GM18505 (cell line): Measurements from ENCODE around the gene DHX32.

Experiments used
- ATAC-seq: cut with Tn5 transposase; IDR thresholded peaks from one replicate; pipeline ENCODE4 v1.9.1; 2021; ENCODE audit not compliant: unreplicated experiment
- POLR2A ChIP-seq: IDR thresholded peaks from 4 replicates; pipeline ENCODE4 v1.6.1; 2011; ENCODE audit warnings: borderline replicate concordance; ENCODE audit not compliant: insufficient read depth, insufficient read length; ENCODE audit errors: extremely low read depth

Gene DHX32

DNA sequence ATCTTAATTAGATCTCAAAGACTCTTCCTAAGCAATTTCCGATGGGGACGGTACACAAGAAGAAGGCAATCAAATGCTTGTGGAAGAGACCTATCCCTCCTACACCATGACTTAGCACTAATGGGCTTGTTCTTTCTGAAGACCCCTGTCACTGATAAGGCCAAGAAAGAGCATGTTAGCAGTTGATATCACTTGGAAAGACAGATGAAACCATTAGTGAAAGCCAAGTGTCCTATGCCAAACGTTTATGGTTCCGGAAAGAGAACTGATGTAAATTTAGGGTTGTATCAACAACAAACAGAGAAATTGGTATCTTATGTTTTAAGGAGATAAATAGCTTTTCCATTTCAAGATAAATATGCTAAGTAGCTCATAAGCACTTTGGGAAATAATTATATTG is 64.5 kb downstream of the DHX32 start:
- no peak for ATAC-seq
- TF ChIP-seq POLR2A = no peak

GRCh38 chr10:125815764-125816163 is 65.3 kb downstream of the DHX32 start:
- no peak for ATAC-seq
- no peak for TF ChIP-seq POLR2A

- TF ChIP-seq POLR2A = no peak
- no peak for ATAC-seq
Measured at GRCh38 chr10:125812128-125812750, 68.9 kb downstream of the DHX32 start.

- TF ChIP-seq POLR2A = no peak
- no peak for ATAC-seq
Measured at GRCh38 chr10:125811251-125811650, 69.8 kb downstream of the DHX32 start.

- ATAC-seq = no peak
- no peak for TF ChIP-seq POLR2A
Measured at GRCh38 chr10:125808047-125808446, 73.0 kb downstream of the DHX32 start.

DNA sequence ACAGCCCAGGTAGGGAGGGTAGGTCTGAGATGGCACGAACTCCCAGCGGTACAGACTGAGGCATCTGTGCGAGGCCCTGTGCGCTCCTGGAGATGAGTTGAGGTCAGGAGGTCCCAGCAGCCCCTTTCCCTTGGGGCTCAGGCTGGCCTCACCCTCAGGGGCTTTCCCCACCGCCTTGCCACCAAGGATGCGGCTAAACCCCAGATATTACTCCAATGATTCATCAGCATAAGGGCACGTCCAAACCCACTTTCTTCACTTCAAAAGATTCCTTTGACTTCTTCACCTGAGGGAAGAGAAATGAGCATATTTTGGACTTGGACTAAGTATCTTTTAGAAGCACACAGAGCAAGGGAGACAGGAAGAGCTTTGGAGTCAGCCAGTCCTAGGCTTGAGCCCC is 78.4 kb downstream of the DHX32 start:
- no peak for TF ChIP-seq POLR2A
- ATAC-seq = no peak

- no peak for ATAC-seq
- TF ChIP-seq POLR2A = no peak
Measured at GRCh38 chr10:125802131-125802530, 79.0 kb downstream of the DHX32 start.

GRCh38 chr10:125801574-125801973 is 79.5 kb downstream of the DHX32 start:
- ATAC-seq = no peak

GRCh38 chr10:125799451-125800182 is 81.5 kb downstream of the DHX32 start:
- no peak for TF ChIP-seq POLR2A
- no peak for ATAC-seq

More at GRCh38 chr10:125801574-125801973, 79.5 kb downstream of the DHX32 start:
- no peak for TF ChIP-seq POLR2A

- TF ChIP-seq POLR2A = no peak
- ATAC-seq = no peak
Measured at GRCh38 chr10:125797994-125798662, 83.0 kb downstream of the DHX32 start.

DNA sequence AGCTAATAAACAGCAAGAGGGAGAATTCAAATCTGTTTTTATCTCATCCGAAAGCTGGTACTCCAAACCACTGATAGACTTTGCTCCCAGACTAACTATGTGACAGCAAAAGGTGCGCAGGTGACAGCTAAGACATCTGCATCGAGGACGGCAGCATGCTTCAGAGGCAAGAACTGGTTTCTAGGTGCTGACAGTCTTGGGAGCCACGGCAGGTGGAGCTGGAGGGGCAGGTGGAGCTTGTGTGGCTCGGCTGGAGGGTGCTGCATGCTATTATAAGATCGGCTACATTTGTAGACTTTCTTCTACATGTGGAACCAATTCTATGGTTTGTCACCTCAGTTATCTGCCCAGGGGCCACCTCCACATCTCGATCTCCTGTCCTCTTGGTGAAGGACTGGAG is 83.7 kb downstream of the DHX32 start:
- TF ChIP-seq POLR2A = no peak
- no peak for ATAC-seq

- TF ChIP-seq POLR2A = no peak
- no peak for ATAC-seq
Measured at GRCh38 chr10:125795637-125796190, 85.4 kb downstream of the DHX32 start.

DNA sequence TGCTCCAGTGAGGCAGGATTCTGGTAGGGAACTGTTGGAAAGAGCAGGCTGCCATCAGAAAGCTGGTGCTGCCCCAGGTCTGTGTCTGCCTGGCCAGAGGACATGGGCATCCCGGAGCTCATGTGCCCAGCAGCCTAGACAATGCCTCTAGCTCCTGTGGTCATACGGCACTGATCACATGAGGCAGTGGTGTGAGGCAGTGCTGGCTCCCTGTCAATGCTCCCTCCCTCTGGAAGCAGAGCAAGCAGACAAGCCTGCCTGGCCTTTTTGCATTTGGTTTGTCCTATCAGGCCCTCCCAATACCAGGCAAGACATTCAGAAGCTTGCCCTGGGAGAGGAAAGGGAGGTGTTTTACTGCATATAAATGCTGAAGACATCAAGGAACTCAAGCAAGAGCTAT is 86.0 kb downstream of the DHX32 start:
- no peak for ATAC-seq
- no peak for TF ChIP-seq POLR2A

DNA sequence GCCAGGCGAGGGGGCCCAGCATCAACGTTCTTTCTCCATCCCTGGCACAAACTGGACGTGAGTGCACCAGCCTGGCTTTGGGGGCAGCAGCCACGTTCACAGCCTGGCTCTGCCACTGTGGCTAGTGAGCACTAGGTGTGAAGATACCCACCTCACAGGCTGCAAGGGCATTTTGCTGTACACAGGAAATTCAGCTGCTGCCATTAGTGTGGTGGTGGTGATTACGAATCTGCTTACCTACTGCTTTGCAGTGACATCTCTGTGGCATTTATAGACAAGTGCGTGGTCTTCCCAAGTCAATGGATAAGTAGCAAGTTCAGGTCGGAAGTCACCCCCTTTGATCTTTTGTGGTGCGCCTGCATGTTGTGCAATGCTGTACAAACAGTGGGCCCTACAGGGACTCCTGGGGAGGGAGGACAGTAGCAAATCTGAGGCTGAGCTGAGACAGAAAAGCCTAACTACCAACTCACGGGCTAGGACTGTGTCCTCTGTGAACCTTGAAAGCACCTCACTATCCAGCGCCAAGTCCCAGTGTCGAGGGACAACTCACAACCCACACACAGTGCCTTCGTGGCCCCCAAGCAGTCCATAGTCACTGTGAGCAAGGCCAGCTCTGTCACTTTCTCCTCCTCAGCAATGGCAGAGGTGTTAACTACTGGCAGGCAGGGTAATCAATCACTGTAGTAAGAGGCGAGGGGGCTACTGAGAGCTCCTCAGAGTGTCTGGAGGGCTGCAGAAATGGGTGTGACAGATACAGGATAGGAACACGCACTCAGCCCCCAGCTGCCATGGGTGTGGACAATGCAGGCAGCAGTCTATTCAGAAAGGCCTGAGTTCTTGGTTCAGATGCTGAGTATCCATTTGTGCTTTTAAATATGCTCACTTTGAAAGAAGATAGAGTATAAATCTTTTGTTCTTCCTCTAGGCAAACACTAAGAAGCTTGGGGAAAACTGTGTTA is 88.5 kb downstream of the DHX32 start:
- no peak for ATAC-seq

More for the DNA sequence above, 88.5 kb downstream of the DHX32 start:
- no peak for TF ChIP-seq POLR2A
